GM10248 (cell line): Measurements from ENCODE around the gene GRAMD4.

Source experiments
- CTCF ChIA-PET: fragments of 300-600 bp; sonication (Branson Sonifier 250); formaldehyde crosslinking; extraction: SDS; loops from one replicate; lab custom pipeline; 2021; ENCODE audit warnings: antibody characterized with exemption; lab: Yijun Ruan, JAX
- POLR2A ChIA-PET: fragments of 350-650 bp; sonication (Branson Sonifier 250); formaldehyde crosslinking; extraction: SDS; loops from one replicate; lab custom pipeline; 2020; ENCODE audit warnings: antibody characterized with exemption; lab: Yijun Ruan, JAX
- DNase-seq: peaks from one replicate; pipeline ENCODE4 v3.0.0; 2012; ENCODE audit errors: extremely low spot score
- TF ChIP-seq, protein P1 (sequence below): IDR thresholded peaks from 2 replicates; pipeline ENCODE4 v1.5.1; 2012; ENCODE audit warnings: mild to moderate bottlenecking, low read depth; ENCODE audit errors: extremely low read depth, missing control alignments, control extremely low read depth

The GRAMD4 gene, protein sequence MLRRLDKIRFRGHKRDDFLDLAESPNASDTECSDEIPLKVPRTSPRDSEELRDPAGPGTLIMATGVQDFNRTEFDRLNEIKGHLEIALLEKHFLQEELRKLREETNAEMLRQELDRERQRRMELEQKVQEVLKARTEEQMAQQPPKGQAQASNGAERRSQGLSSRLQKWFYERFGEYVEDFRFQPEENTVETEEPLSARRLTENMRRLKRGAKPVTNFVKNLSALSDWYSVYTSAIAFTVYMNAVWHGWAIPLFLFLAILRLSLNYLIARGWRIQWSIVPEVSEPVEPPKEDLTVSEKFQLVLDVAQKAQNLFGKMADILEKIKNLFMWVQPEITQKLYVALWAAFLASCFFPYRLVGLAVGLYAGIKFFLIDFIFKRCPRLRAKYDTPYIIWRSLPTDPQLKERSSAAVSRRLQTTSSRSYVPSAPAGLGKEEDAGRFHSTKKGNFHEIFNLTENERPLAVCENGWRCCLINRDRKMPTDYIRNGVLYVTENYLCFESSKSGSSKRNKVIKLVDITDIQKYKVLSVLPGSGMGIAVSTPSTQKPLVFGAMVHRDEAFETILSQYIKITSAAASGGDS

DNA sequence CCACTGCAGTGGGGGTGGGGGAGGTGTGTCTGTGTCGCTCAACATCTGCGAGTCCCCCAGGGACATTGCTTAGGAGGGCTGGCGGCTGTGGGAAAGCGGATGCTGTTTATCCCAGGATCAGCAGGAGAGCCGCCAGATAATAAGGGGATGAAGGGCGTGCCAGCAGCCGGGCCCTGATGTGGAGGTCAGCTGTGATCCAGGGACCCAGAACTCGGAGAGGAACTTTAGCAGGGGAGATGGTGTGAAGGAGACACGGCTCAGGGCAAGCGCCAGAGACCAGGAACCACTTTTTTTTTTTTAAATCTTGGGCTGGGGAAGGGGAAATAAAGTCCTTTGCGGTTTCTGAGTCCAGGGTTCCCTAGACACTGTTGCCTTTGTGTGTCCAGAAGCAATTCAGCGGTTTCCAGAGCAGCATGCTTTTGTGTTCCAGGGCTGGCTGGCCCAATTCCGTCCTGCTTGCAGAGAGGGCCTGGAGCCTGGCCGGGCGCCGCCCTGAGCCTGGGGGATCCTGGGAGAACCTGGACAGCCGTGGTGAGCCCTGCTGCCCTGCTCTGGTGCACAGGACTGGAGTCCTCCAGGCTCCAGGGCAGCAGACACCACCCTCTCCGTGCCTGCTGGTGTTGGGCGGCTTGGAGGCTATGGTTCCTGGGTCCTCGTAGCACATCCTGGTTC is at the start of gene GRAMD4:
GRAMD4 (plus strand) TSS at position 557 of the 672 bp plus-strand sequence. CDS start 6,414 bp downstream, outside the sequence.
- TF ChIP-seq, protein P1, sequence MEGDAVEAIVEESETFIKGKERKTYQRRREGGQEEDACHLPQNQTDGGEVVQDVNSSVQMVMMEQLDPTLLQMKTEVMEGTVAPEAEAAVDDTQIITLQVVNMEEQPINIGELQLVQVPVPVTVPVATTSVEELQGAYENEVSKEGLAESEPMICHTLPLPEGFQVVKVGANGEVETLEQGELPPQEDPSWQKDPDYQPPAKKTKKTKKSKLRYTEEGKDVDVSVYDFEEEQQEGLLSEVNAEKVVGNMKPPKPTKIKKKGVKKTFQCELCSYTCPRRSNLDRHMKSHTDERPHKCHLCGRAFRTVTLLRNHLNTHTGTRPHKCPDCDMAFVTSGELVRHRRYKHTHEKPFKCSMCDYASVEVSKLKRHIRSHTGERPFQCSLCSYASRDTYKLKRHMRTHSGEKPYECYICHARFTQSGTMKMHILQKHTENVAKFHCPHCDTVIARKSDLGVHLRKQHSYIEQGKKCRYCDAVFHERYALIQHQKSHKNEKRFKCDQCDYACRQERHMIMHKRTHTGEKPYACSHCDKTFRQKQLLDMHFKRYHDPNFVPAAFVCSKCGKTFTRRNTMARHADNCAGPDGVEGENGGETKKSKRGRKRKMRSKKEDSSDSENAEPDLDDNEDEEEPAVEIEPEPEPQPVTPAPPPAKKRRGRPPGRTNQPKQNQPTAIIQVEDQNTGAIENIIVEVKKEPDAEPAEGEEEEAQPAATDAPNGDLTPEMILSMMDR, result no peak
- ChIA-PET POLR2A (interaction anchor here (0.6 kb wide), 1 partner anchor 11 kb away, joined by 6 read pairs; no protein-coding TSS in a partner anchor), CTCF (no interaction called here)
- no peak for DNase-seq

DNA sequence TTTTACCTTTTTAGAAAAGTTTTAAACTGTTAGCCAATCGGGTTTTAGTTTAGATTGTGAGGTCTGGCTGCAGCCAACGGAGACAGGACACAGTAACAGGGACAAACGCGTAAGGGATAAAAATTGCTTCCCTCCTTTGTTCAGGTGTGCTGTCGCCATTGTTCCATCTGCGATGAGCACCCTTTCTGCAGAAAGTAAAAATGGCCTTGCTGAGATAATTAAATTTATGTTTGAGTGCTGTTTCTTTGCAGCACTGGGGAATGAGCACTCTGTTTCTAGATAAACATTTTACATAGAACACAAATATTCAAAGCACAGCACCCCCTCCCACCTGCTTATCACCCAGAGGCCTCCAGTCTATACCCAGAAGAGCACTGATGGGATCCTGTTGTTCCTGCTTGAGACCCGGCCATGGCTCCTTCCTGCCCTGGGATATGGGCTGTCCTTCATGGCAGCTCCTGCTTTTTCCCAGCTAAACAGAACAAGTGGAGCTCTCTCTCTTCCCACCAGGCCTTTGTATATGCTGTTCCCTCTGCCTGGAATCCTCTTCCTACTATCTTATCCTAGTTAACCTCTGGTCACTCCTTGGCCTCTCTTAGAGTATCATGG is 48.4 kb upstream of the GRAMD4 start:
- CTCF ChIA-PET, result no interaction called here
- DNase-seq, result no peak
- POLR2A ChIA-PET, result no interaction called here
- TF ChIP-seq, protein P1, result no peak

DNA sequence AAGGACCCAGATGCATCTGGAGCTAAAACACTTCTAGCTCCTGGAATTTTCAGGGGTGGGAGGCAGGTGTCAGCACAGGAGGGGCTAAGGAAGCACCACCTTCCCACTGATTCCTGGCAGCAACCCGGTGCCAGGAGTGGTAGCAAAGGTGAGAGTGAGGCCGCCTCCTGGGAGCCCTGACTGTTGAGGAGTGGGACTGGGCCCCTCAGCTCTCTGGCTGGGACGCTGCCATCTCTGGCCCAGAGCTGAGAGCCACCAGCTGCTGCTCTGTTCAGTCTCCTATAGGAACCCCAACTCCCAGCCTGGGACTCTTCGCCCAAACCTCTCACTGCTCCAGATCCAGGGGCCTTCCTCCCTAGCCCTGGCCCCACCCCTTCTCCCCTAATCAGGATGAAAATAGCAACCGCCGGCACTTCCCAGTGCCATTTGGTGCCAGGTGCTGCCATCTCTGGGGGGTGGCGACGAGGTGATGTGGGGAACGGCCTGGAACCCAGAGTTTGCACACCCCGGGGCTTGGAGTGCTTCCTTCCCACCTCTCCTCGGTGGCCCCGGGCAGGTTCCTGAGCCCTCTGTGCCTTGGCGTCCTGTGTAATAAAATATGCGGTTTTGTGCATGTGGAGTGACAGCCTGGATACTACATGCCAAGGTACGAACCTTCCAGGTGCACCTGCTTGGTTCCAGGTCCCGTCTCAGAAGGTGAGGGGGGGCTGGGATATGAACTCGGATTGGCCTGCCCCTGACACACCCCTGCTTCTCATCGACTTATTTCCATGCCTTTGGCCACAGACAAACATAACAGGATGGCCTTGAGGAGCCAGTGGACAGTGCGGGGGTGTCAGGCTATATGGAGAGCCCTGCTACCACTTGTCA is 47.0 kb upstream of the GRAMD4 start:
- DNase-seq, result no peak
- POLR2A ChIA-PET, result no interaction called here
- CTCF ChIA-PET, result interaction anchor here (1.0 kb wide), 2 partner anchors 9 to 10 kb away, joined by 5 to 8 read pairs; no protein-coding TSS in a partner anchor
- TF ChIP-seq, protein P1, result no peak

DNA sequence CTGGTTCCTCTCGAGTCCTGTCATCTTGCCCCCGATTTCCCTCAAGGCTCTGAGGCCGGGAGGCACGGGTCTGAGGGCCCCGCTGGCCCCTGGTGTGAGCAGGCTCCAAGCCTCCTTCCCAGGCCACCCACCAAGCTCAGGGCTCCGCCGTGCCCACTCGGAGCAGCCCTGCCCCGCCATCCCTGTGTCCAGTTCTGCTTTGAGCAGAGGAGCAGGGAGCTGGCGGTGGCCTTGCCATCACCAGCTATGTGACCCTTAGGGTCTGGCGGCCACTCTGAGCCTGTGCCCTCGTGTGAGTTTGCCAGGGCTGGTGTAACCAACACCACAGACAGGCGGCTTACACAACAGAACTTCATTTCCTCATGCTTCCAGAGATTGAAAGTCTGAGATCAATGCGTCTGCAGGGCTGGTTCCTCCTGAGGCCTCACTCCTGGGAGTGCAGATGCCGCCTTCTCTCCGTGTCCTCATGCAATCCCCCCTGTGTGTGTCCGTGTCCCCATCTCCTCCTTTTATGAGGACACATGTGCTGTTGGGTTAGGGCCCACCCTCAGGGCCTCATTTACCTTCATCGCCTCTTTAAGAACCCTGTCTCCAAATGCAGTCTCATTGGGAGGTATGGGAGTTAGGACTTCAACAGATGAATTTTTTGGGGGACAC is 46.3 kb upstream of the GRAMD4 start:
- POLR2A ChIA-PET, result no interaction called here
- CTCF ChIA-PET, result interaction anchor here (1.0 kb wide), 1 partner anchor 10 kb away, joined by 8 read pairs; no protein-coding TSS in a partner anchor

DNA sequence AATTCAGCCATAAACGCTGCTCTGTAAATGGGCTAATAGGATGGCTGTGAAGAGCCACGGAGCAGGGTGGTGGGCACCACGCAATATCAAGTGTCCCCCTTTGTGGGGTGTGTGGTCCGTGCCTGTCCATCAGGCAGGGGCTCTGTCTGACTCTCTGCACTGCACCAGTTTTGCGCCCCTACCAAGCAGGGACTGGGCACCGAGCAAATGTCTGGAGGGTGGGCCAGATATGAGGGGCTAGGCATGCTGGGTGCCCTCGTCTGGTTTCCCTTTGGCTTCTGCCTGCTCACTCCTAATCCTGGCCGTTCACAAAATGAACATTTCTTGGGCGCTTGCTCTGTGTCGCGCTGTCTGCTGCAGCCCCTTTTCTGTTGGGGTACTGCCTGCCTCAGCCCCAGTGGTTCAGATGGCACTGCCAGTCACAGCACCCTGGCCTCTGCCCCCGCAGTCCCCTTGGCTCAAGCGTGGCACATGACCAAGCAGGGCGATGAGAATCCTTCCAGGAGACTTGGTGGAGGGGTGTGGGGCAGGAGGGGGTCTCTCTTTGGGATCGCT is 45.7 kb upstream of the GRAMD4 start:
- CTCF ChIA-PET, result interaction anchor here (1.0 to 1.8 kb wide), 2 partner anchors 11 kb away, joined by 8 to 11 read pairs; no protein-coding TSS in a partner anchor
- no peak for DNase-seq
- TF ChIP-seq, protein P1, result no peak
- POLR2A ChIA-PET, result no interaction called here

More for the DNA sequence above, 46.3 kb upstream of the GRAMD4 start:
- no peak for DNase-seq
- TF ChIP-seq, protein P1, result no peak
